Measurements from ENCODE around the gene CHRNB2. TPM values are rescaled to one million over a fixed set of nuclear protein-coding genes. Genes with fewer than 3 reads are reported as not detected.

CHRNB2 gene
- total RNA-seq, 1 experiment from 2014 or later: 1.8 TPM

GRCh38 chr1:154628121-154628405 lies 60.5 kb downstream of the CHRNB2 start:
- peaks cover 29% of the 10 kb centered on the region; the same call in 1 of the 2 replicates for H3K79me2 ChIP-seq (ENCODE audit: insufficient read depth, low read length)
- WGBS (ENCODE audit: extremely low coverage, insufficient read length, low lambda C conversion rate): no CpG with 5 or more reads among the region's 5 CpGs
- peak overlapping the region; percentile 95 to 98 for H3K4me3 Mint-ChIP-seq
- no peak overlapping the region for H2AK5ac ChIP-seq (ENCODE audit: insufficient read length, low read length)
- H2BK5ac ChIP-seq (ENCODE audit: insufficient read length, low read length): peak overlapping the region; percentile 88
- H3K23me2 ChIP-seq (ENCODE audit: insufficient read length, low read depth, low read length, poor library complexity, severe bottlenecking): peaks cover 7% of the 10 kb centered on the region
- peaks cover 14% of the 10 kb centered on the region in 2 experiments for H3K4me1 Mint-ChIP-seq
- no peak overlapping the region for H3K23ac ChIP-seq (ENCODE audit: insufficient read length, low read depth, low read length)
- H3K9ac ChIP-seq (ENCODE audit: extremely low read depth, insufficient read length, low read length): peak overlapping the region; percentile 92
- H2BK12ac ChIP-seq (ENCODE audit: insufficient read length, low read depth, low read length): no peak overlapping the region
- peak overlapping the region; percentile 92; the same call in 1 of the 2 replicates for H3K14ac ChIP-seq (ENCODE audit: insufficient read depth, low read length)
- H3K4ac ChIP-seq (ENCODE audit: low read depth, low read length): no peak overlapping the region; the same call in 1 of the 2 replicates
- peak overlapping the region; percentile 78 for H2AFZ ChIP-seq (ENCODE audit: low read length)
- no peak overlapping the region for H2BK20ac ChIP-seq (ENCODE audit: low read depth, low read length, poor library complexity, severe bottlenecking)
- H3K79me1 ChIP-seq (ENCODE audit: insufficient read depth, low read depth, low read length, poor library complexity, severe bottlenecking): peaks cover 5% of the 10 kb centered on the region
- no peak for TF ChIP-seq CTCF (conservative IDR thresholded peaks at IDR 0.05)
- no peak overlapping the region for H2BK15ac ChIP-seq (ENCODE audit: low read depth, low read length)
- no peaks in the 10 kb centered on the region for H3K4me1 ChIP-seq (ENCODE audit: insufficient read depth, low read length)
- no peak overlapping the region for H3K56ac ChIP-seq (ENCODE audit: insufficient read length, low read depth, low read length)
- H4K20me1 ChIP-seq (ENCODE audit: control insufficient read depth, insufficient read depth, insufficient read length): no peaks in the 10 kb centered on the region
- peak overlapping the region; percentile 94 to 100 (median 100) for H3K27ac Mint-ChIP-seq
- no peak overlapping the region for H3T11ph ChIP-seq (ENCODE audit: low read length)
- H3K36me3 Mint-ChIP-seq (ENCODE audit: insufficient read depth in 1 of 3, low read depth in 3 of 3): peaks cover 10 to 32% (median 29%) of the 10 kb centered on the region in 3 experiments
- H4K5ac ChIP-seq (ENCODE audit: insufficient read length, low read depth, low read length): peak overlapping the region; percentile 77
- H3K9me3 Mint-ChIP-seq: peaks cover 21 to 22% of the 10 kb centered on the region in 2 experiments
- H2BK120ac ChIP-seq (ENCODE audit: low read depth, low read length, poor library complexity, severe bottlenecking): no peak overlapping the region
- no peaks in the 10 kb centered on the region for H3K9me3 ChIP-seq (ENCODE audit: control insufficient read depth, low read depth, low read length)
- H3K27me3 Mint-ChIP-seq (ENCODE audit: low read depth): peaks cover 11% of the 10 kb centered on the region
- no peak overlapping the region for H4K91ac ChIP-seq (ENCODE audit: insufficient read length, low read depth, low read length)
- no peak for DNase-seq
- H4K8ac ChIP-seq (replicated peaks; ENCODE audit: insufficient read length, low read depth, low read length): no peak overlapping the region
- H3K4me2 ChIP-seq (ENCODE audit: insufficient read depth, insufficient read length, low read length): peak overlapping the region; percentile 49
- H3K18ac ChIP-seq (ENCODE audit: insufficient read length, low read depth, low read length): peak overlapping the region; percentile 95
- H3K27me3 ChIP-seq (ENCODE audit: insufficient read depth, low read length): no peaks in the 10 kb centered on the region
- peak overlapping the region; percentile 42 for H3K27ac ChIP-seq (ENCODE audit: insufficient read length, low read depth, low read length)
